Prostate gland (tissue), 2 donors: Measurements from ENCODE around the gene POLG.

Source experiments
- POLR2A ChIP-seq: fragments of 450-650 bp; IDR thresholded peaks from one replicate; pipeline ENCODE4 v1.6.1; 2016; ENCODE audit warnings: antibody characterized with exemption, mild to moderate bottlenecking
- TF ChIP-seq, protein P1 (sequence below), 4 experiments: fragments of 200-600 bp in 2 of 4; fragments of 450-650 bp in 2 of 4; sonication (generic) in 2 of 4; IDR thresholded peaks; 1 replicate in 3 of 4; 2 replicates in 1 of 4; pipeline ENCODE4 v1.5.1; 2016 to 2019; ENCODE audit warnings: antibody characterized with exemption in 4 of 4, mild to moderate bottlenecking in 2 of 4, moderate library complexity in 2 of 4

- TF ChIP-seq, protein P1, sequence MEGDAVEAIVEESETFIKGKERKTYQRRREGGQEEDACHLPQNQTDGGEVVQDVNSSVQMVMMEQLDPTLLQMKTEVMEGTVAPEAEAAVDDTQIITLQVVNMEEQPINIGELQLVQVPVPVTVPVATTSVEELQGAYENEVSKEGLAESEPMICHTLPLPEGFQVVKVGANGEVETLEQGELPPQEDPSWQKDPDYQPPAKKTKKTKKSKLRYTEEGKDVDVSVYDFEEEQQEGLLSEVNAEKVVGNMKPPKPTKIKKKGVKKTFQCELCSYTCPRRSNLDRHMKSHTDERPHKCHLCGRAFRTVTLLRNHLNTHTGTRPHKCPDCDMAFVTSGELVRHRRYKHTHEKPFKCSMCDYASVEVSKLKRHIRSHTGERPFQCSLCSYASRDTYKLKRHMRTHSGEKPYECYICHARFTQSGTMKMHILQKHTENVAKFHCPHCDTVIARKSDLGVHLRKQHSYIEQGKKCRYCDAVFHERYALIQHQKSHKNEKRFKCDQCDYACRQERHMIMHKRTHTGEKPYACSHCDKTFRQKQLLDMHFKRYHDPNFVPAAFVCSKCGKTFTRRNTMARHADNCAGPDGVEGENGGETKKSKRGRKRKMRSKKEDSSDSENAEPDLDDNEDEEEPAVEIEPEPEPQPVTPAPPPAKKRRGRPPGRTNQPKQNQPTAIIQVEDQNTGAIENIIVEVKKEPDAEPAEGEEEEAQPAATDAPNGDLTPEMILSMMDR (IDR thresholded peaks at IDR 0.05): no peak
- TF ChIP-seq POLR2A: no peak
Measured at GRCh38 chr15:89332446-89332845, 2.2 kb downstream of the POLG start.
